Muscle of leg (tissue), 11 donors: Measurements from ENCODE around the gene PTK6. TPM values are rescaled to one million over a fixed set of nuclear protein-coding genes. Genes with fewer than 3 reads are reported as not detected.

ENCODE experiments used
- DNase-seq: peaks from one replicate; pipeline ENCODE4 v3.0.0; 2013
- H3K27ac ChIP-seq: one replicate; pipeline ENCODE4 v1.5.1; 2013; ENCODE audit warnings: mild to moderate bottlenecking, low read length, control low read depth
- H3K27me3 ChIP-seq: one replicate; pipeline ENCODE4 v1.6.1; 2013; ENCODE audit warnings: low read length; ENCODE audit not compliant: control insufficient read depth, insufficient read depth
- H3K36me3 ChIP-seq: one replicate; pipeline ENCODE4 v1.6.1; 2013; ENCODE audit warnings: low read length; ENCODE audit not compliant: control insufficient read depth, insufficient read depth
- H3K4me1 ChIP-seq: one replicate; pipeline ENCODE4 v1.6.1; 2013; ENCODE audit warnings: low read length; ENCODE audit not compliant: control insufficient read depth, insufficient read depth
- H3K4me3 ChIP-seq: one replicate; pipeline ENCODE4 v1.5.1; 2013; ENCODE audit warnings: low read length, control low read depth
- H3K9me3 ChIP-seq: replicated peaks from 2 replicates; pipeline ENCODE4 v1.6.1; 2013; ENCODE audit warnings: low read depth, low read length; ENCODE audit not compliant: control insufficient read depth
- WGBS: methylation state at CpG from one replicate; pipeline ENCODE4 v1.1.5; 2013; ENCODE audit warnings: missing lambda C conversion rate; ENCODE audit not compliant: insufficient coverage; 5-methylcytosine and 5-hydroxymethylcytosine counted together
- polyA plus RNA-seq, 8 donors: library from polyadenylated mRNA; unstranded; fragments of 120-200 nt; gene quantifications; one replicate each; pipeline versions ENCODE4 v1.2.1 to v1.2.3, GENCODE V29; 2013; ENCODE audit warnings: inconsistent platforms in 1 of 8, low replicate concordance in 1 of 8; ENCODE audit not compliant: insufficient read length in 8 of 8, insufficient read depth in 1 of 8
- total RNA-seq: library from RNA; stranded (reverse); fragments of 120-200 nt; gene quantifications from one replicate; pipeline ENCODE4 v1.2.4, GENCODE V29; 2013

The PTK6 gene
- total and polyA plus RNA-seq, 9 donors: 0.08 to 0.61 (median 0.34) TPM; not detected in 1

GRCh38 chr20:63542696-63543095 lies 5.5 kb upstream of the PTK6 start:
- H3K36me3 ChIP-seq: no peaks in the 10 kb centered on the region
- 77% methylated on average over 10 of the region's 10 CpGs for WGBS
- DNase-seq: no peak
- no peaks in the 10 kb centered on the region for H3K9me3 ChIP-seq
- peaks cover 29% of the 10 kb centered on the region for H3K27me3 ChIP-seq
- H3K4me3 ChIP-seq: no peak overlapping the region
- no peak overlapping the region for H3K27ac ChIP-seq
- H3K4me1 ChIP-seq: peaks cover 5% of the 10 kb centered on the region

DNA sequence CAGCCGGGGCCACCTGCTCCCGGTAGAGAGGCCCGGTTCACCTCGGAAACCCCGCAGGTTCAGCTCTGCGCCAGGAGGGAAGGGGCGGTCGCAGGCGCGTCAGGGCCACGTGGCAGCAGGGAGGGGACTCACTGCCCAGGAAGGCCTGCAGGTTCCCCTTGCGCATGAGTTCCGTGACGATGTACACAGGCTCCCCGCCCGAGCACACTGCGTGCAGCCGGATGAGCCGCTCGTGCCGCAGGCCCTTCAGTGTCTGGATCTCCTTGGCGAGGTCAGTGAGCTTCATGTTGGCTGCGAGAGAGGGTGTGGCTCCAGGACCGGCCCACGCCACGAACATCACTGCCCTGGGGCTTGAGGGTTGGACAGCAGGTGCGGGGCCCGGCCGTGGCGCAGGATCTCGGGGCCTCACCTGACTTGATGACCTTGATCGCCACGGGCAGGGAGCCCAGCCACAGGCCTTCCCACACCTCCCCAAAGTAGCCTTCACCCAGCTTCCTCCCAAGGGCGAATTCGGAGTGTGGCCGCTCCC lies 4.9 kb upstream of the PTK6 start:
- H3K4me1 ChIP-seq: peaks cover 10% of the 10 kb centered on the region
- H3K4me3 ChIP-seq: no peak overlapping the region
- no peak for DNase-seq
- H3K9me3 ChIP-seq: no peaks in the 10 kb centered on the region
- no peak overlapping the region for H3K27ac ChIP-seq
- 82% methylated on average over 33 of the region's 36 CpGs for WGBS
- no peaks in the 10 kb centered on the region for H3K36me3 ChIP-seq
- peaks cover 23% of the 10 kb centered on the region for H3K27me3 ChIP-seq

DNA sequence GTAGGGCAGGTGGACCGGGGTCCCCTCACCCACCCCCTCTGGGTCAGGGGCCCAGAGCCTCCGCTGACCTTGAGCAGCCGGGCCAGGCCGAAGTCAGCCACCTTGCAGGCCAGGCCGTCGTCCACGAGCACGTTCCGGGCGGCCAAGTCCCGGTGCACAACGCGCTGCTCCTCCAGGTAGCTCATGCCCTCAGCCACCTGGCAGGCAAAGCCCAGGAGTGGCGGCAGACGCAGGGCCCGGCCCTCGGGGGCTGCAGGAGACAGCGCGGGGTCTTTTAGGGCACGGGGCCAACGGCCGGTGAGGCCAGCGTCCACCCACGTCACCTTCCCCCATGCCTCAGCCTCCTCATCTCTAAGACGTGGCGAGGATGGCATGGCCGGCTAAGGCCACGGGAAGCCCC lies 4.2 kb upstream of the PTK6 start:
- WGBS: 91% methylated on average over 27 of the region's 28 CpGs
- peaks cover 15% of the 10 kb centered on the region for H3K27me3 ChIP-seq

DNA sequence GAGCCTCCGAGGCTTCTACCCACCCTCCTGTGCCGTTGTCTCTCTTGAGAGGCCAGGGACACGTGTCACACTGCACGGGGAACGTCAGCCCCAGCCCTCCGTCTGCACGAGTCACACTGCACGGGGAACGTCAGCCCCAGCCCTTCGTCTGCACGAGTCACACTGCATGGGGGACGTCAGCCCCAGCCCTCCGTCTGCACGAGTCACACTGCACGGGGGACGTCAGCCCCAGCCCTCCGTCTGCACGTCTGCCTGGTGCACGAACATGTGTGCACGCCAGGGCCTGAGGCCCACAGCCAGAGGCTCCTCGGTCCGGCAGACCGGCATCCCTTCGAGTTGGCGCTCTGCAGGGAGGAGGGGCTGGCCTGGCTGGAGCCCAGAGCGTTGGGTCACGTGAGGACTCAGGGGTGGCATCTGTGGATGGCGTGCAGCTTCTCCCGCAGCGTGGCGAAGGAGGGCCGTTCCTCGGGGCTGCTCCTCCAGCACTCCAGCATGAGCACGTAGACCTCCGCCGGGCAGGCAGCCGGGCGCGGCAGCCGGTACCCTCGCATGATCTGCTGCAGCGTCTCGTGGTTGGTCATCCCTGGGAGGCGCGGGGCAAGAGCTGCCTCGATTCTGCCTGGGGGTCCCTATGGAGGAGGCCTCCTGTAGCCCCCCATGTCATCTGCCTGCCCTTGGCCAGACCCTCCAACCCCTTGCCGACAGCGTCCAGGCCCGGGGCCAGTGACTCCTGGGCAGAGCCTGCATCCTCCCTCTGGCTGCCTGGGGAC lies 3.4 kb upstream of the PTK6 start:
- no peak for DNase-seq
- H3K4me1 ChIP-seq: peaks cover 16% of the 10 kb centered on the region
- no peak overlapping the region for H3K4me3 ChIP-seq
- 60% methylated on average over 48 of the region's 49 CpGs for WGBS
- H3K27ac ChIP-seq: no peak overlapping the region
- no peaks in the 10 kb centered on the region for H3K9me3 ChIP-seq
- H3K36me3 ChIP-seq: no peaks in the 10 kb centered on the region
- H3K27me3 ChIP-seq: peaks cover 11% of the 10 kb centered on the region

More for the DNA sequence above, 4.2 kb upstream of the PTK6 start:
- H3K27ac ChIP-seq: no peak overlapping the region
- no peak overlapping the region for H3K4me3 ChIP-seq
- no peak for DNase-seq
- H3K9me3 ChIP-seq: no peaks in the 10 kb centered on the region
- peaks cover 14% of the 10 kb centered on the region for H3K4me1 ChIP-seq
- no peaks in the 10 kb centered on the region for H3K36me3 ChIP-seq

- Histone ChIP-seq H3K27ac (no peak overlapping the region), H3K36me3 (no peaks in the 10 kb centered on the region), H3K4me3 (no peak overlapping the region), H3K4me1 (peaks cover 21% of the 10 kb centered on the region), H3K9me3 (no peaks in the 10 kb centered on the region), H3K27me3 (peaks cover 12% of the 10 kb centered on the region)
- 85% methylated on average over 25 of the region's 29 CpGs for WGBS
- DNase-seq: no peak
Observed at GRCh38 chr20:63539441-63540370, 2.5 kb upstream of the PTK6 start.

DNA sequence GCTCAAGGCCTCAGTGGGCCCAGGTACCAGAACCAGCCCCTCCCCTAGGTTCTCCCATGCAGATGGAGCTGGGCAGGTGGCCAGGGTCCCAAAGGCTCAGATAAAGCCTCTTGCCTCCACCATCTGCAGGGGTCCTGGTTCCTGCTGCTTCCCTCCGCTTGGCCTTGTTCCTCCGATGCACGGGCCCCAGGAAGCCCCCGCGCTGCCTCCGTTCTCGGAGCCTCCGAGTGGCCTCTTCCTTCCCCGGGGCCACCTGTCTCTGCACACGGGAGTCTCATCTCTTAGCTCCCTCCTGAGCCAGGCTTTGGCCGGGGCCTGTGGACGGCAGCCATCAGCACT lies 1.9 kb upstream of the PTK6 start:
- H3K9me3 ChIP-seq: no peaks in the 10 kb centered on the region
- H3K4me1 ChIP-seq: peaks cover 25% of the 10 kb centered on the region
- WGBS: 64% methylated on average over 12 of the region's 12 CpGs
- peaks cover 16% of the 10 kb centered on the region for H3K27me3 ChIP-seq
- no peak overlapping the region for H3K4me3 ChIP-seq
- no peak overlapping the region for H3K27ac ChIP-seq
- no peak for DNase-seq
- no peaks in the 10 kb centered on the region for H3K36me3 ChIP-seq

DNA sequence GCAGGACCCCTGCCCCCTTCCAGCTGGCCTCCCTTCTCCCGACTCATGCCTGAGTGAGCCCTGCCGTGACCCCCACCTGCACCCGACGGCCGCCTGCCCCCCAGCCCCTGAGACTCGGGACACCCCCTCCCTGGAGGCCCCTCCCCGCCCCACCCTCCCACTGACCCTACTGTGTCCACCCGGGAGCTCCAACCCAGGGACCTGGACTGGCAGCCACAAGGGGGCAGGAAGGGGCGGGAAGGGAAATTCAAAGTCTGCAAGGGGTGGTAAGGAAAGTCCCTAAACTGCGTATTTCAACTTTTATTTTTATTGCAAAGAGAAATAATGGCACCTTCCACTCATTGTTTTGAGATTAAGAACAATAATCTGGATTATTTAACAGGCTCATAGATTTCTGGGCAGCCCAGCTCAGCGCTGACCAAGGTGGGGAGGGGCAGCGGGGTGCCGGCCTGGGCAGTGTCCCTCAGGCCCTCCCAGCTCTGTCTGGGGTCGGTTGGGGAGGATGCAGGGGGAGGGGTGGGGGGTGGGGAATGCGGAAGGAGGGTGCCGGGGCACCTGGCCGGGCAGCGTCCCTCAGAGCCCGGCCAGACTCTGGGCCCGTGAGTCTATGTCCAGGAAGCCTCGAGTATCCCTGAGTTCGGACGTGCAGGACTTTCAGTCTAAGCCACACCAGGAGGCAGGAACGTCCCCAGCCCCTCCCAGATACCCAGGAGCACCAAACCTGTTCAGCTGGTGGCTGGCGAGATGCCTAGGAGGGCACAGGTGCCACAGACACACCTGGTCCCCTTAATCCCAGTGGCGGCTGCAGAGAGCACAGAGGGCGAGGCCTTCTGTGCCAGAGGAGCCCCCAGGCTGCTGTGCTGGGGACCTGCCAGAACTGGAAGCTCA lies 1.3 kb upstream of the PTK6 start:
- WGBS: 69% methylated on average over 14 of the region's 27 CpGs
- Histone ChIP-seq H3K4me1 (peaks cover 30% of the 10 kb centered on the region), H3K4me3 (no peak overlapping the region), H3K9me3 (no peaks in the 10 kb centered on the region), H3K27me3 (peaks cover 22% of the 10 kb centered on the region), H3K27ac (no peak overlapping the region), H3K36me3 (no peaks in the 10 kb centered on the region)
- DNase-seq: no peak

DNA sequence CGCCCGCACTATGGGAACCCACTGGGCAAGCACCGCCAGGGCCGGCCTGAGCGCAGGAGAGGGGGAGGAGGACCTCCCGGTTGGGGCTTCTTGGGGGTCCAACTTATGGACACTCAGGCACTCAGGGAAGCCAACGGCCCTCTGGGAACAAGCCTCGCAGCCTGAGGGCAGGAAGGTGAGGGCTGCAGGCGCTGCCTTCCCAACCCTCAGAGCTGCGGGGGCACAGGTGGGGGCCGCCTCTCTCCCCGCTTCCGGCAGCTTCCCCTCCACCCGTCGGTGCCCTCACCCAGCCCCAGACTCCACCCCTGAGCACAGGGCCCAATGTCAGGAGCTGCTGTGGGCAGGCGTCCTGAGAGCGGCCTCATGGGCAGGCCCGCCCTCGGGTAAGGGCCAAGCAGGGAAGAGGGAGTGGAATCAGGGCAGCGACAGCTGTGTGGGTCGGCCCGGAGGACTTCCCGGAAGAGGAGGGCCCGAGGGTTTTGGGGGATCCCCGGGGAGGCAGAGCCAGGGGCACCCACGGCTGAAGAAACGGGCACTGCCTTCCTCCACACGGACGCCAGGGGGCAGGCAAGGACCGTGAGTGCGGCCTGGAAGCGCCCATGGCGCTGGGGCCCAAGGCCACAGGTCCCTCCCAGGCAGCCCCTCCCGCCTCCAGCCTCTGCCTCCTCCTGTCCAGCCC lies 488 bp upstream of the PTK6 start:
- 24% methylated on average over 25 of the region's 34 CpGs for WGBS
- Histone ChIP-seq H3K4me3 (no peak overlapping the region), H3K27me3 (peaks cover 24% of the 10 kb centered on the region), H3K36me3 (no peaks in the 10 kb centered on the region), H3K4me1 (peaks cover 30% of the 10 kb centered on the region), H3K9me3 (no peaks in the 10 kb centered on the region), H3K27ac (no peak overlapping the region)
- DNase-seq: peak; percentile 81

DNA sequence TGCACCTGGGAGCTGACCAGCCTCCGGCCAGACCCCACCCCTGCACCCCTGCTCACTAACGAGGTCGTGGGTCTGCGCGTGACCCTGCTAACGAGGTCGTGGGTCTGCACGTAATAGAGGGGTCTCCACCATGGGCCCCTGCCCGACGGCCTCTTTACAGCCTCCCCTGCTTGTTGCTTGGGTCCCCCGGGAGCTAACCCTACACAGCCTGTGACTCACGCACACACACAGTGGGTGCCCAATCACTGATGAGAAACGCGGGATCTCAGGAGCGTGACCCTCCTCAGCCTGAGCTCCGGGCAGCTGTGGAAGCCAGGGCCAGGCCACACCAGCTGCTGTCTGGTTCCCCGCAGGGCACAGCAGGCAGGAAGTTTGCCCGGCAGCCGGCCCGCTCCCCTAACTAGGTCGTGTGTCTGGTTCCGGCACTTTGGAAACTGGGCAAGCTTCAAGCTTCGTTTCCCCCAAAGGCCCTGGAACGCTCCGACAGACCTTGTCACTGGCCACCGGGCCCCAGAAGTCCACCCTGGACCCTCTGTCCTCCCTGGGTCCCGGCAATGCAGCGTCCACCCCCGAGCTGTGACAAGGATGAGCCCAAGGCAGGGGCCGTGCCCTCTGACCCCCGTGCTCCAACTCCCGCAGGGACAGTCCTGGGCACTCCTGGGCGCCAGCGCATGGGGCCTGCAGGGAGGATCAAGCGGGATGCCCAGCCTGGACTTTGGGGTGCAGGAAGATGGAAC lies 767 bp downstream of the PTK6 start:
- H3K4me1 ChIP-seq: peaks cover 30% of the 10 kb centered on the region
- peaks cover 29% of the 10 kb centered on the region for H3K27me3 ChIP-seq
- H3K4me3 ChIP-seq: no peak overlapping the region
- 59% methylated on average over 35 of the region's 35 CpGs for WGBS
- H3K9me3 ChIP-seq: no peaks in the 10 kb centered on the region
- no peaks in the 10 kb centered on the region for H3K36me3 ChIP-seq
- no peak overlapping the region for H3K27ac ChIP-seq
- DNase-seq: no peak
